Astrocyte of the spinal cord (primary cell): Measurements from ENCODE around the gene RRP7A.
"Not testable (repeated sequence)": the region's sequence is repeated elsewhere in the genome, so short reads cannot be mapped to it uniquely, and the experiment has no call there.

Experiments used
- DNase-seq: peaks from one replicate; pipeline ENCODE4 v3.0.0; 2011; ENCODE audit warnings: low read depth, low spot score
- H3K4me3 ChIP-seq: 2 replicates; pipeline ENCODE4 v1.5.1; 2011; ENCODE audit warnings: low read depth, mild to moderate bottlenecking, low read length, moderate library complexity
- in situ Hi-C: cut with HindIII; loops from 2 replicates; pipeline ENCODE4 v1.10.0; 2017; ENCODE audit warnings: low sequenced_read_pairs
- TF ChIP-seq, protein P1 (sequence below): IDR thresholded peaks from 2 replicates; pipeline ENCODE4 v1.5.1; 2012; ENCODE audit warnings: low read depth, mild to moderate bottlenecking, low read length, inconsistent platforms

Gene RRP7A

DNA sequence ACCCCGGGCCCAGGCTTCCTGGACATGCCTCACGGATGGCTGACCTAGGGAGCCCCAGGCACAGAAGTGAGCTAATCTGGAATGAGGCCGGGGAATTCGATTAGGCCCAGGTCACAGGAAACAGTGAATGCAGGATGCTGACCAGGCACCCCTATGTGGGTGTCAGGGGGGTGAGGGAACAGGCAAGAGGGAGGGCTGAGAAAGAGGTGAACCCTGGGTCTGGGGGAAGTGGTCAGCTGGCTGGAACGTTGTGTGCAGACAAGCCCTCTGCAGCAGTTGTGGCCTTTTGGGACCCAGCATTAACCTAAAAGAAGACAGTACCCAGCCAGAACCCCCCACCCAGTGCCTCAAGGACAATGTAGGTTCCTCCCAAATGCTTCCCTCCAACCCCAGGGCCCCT lies 42.3 kb upstream of the RRP7A start:
- DNase-seq: no peak
- TF ChIP-seq, protein P1, sequence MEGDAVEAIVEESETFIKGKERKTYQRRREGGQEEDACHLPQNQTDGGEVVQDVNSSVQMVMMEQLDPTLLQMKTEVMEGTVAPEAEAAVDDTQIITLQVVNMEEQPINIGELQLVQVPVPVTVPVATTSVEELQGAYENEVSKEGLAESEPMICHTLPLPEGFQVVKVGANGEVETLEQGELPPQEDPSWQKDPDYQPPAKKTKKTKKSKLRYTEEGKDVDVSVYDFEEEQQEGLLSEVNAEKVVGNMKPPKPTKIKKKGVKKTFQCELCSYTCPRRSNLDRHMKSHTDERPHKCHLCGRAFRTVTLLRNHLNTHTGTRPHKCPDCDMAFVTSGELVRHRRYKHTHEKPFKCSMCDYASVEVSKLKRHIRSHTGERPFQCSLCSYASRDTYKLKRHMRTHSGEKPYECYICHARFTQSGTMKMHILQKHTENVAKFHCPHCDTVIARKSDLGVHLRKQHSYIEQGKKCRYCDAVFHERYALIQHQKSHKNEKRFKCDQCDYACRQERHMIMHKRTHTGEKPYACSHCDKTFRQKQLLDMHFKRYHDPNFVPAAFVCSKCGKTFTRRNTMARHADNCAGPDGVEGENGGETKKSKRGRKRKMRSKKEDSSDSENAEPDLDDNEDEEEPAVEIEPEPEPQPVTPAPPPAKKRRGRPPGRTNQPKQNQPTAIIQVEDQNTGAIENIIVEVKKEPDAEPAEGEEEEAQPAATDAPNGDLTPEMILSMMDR: no peak
- in situ Hi-C loops: no loop called here
- no peak overlapping the region for H3K4me3 ChIP-seq

DNA sequence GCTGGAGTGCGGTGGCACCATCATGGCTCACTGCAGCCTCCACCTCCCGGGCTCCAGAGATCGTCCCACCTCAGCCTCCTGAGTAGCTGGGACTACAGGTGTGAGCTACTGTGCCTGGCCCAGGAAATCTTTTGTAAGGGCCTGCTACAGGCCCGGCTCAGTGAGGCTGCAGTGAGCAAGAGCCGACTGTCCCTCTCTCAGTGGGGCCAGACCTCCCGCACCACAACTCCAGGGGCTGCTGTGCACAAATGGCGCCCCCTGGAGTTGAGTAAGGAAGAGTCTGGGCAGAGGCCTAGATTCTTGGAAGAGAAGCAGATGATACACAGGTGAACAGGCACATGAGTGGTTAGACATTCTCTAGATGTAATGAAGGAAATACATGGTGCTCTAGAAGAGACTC lies 41.2 kb upstream of the RRP7A start:
- in situ Hi-C loops: no loop called here
- DNase-seq: peak; percentile 5
- TF ChIP-seq, protein P1: peak; percentile 63
- no peak overlapping the region for H3K4me3 ChIP-seq

DNA sequence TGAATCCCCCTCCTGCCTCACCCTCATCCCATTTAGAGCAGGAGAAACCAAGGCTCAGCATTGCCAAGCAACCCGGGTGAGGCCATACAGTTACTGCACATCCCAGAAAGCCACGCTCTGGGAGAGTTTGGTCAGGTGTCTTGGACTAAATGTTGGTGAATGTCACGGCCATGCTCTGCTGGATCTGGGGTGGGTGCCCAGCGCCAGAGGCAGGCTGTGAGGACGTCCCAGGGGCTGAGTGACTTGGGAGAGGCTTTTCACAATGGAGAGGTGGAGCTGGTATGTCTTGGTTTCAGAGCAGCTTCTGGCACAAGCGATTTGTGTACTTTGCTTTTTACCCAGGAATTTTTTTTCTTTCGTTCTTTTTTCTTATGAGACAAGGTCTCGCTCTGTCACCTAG lies 40.8 kb upstream of the RRP7A start:
- no peak for DNase-seq
- in situ Hi-C loops: no loop called here
- no peak overlapping the region for H3K4me3 ChIP-seq
- TF ChIP-seq, protein P1: no peak

DNA sequence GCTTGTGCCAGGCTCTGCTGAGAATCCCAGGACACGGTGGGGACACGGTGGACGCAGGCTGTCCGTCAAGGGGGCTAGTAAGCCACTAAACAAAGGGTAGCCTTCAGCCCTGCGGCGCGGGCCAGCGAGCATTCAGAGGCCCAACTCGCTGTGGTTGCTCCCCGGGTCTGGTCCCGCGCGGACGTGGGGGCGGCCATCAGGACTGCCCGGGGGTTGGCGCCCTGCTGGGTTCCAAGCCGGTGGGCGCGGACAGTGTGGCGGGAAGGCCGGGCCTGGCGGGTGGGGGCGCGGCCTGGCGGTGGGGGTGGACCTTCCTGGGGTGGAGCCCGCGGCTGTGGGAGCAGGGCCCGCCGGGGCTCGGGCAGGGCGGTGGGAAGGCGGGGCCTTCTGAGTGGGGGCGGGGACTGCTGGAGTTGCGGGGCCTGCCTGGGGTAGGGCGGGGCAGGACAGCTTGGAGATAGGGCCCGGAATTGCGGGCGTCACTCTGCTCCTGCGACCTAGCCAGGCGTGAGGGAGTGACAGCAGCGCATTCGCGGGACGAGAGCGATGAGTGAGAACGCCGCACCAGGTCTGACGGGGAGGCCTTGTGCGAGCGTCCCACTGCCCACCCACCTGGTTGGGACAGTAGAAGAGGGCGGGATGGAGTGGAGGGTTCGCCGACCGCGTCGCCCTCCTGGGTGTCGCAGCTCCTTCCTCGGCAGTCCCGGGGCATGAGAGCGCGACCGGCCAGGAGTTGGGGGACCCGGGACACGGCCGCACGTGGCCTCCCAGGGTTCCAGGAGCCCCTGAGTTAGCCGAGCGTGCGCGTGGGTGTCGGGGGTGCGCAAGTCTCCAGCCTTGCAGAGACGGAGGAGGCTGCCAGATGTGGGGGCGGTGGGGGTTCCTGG lies 34.1 kb upstream of the RRP7A start, which contains the start of gene SERHL2:
Gene SERHL2 (plus strand): TSS at position 482 of the 887 bp plus-strand sequence. CDS start 65 bp downstream, at position 547.
- peak within 1 kb of the TSS; percentile 58 for H3K4me3 ChIP-seq
- DNase-seq: peak; percentile 72
- in situ Hi-C loops: no loop called here
- TF ChIP-seq, protein P1: no peak

DNA sequence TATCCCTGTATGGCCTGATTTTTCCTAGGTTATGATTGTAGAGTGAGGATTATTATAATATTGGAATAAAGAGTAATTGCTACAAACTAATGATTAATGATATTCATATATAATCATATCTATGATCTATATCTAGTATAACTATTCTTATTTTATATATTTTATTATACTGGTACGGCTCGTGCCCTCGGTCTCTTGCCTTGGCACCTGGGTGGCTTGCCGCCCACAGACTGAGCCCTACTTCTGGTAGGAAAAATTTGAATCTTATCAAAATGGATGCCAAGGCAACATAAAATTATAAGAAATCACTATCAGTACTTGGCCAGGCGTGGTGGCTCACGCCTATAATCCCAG lies 32.7 kb upstream of the RRP7A start:
- in situ Hi-C loops, DNase-seq, H3K4me3 ChIP-seq: not testable (repeated sequence)

DNA sequence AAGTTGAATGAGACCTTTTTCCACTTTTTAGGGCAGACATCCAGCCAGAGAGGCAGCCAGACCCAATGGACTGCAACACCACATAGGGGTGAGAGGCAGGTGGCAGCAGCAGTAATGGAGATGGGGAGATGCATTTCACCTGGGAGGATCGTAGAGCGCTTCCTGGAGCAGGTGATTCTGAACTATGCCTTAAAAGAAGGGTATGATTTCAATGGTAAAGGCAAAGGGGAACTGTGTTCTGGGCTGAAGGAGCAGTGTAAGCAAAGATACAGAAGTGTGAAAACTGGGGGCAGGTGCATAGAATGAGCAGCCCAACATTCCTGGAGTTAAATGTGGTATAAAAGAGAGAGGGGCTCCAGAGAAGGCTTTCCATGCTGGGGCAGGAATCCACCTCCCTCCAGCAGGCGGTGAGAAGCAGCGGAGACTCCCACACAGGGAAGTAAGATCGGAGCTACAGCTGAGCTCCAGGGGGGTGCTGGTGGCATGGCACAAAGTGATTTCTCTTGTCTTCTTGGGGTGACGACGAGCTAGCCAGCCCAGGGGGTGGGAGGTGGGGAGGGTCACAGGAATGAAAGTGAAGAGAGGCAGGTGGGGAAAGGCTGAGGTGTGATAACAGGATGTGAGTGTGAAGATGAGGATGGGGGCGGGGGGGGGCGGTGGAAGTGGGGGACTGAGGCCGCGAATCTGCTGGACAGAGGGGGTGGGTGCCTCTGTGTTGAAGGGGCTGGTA lies 29.9 kb upstream of the RRP7A start:
- no peak for DNase-seq
- in situ Hi-C loops: no loop called here
- TF ChIP-seq, protein P1: no peak
- H3K4me3 ChIP-seq: no peak overlapping the region
